PC-9 (cell line): ENCODE data around the gene TUBGCP2. TPM values are rescaled to one million over a fixed set of nuclear protein-coding genes. Genes with fewer than 3 reads are reported as not detected.

Experiments used
- BruUV-seq: library from RNA; stranded (reverse); fragments of 400-500 nt; replicated peaks from 2 replicates; lab custom pipeline; 2021; lab: Mats Ljungman, UMichigan
- CTCF ChIA-PET: fragments of 300-600 bp; sonication (Branson Sonifier 250); formaldehyde crosslinking; loops from one replicate; lab custom pipeline; 2022; ENCODE audit warnings: antibody characterized with exemption; lab: Charles Lee
- POLR2A ChIA-PET: fragments of 300-600 bp; sonication (Branson Sonifier 250); formaldehyde crosslinking; loops from one replicate; lab custom pipeline; 2022; ENCODE audit warnings: antibody characterized with exemption; ENCODE audit not compliant: unreplicated experiment; lab: Charles Lee
- DNase-seq, 2 experiments: peaks; one replicate each; pipeline versions ENCODE4 v3.0.0 to v3.0.0-alpha.2; 2015 to 2022; ENCODE audit warnings: mixed read lengths in 1 of 2
- H2AFZ ChIP-seq: fragments of 200-600 bp; sonication (generic); 2 replicates; pipeline ENCODE4 v1.8.1; 2017; ENCODE audit warnings: antibody characterized with exemption
- H3F3A ChIP-seq: fragments of 200-600 bp; sonication (generic); 2 replicates; pipeline ENCODE4 v1.8.1; 2017; ENCODE audit warnings: antibody characterized with exemption, mild to moderate bottlenecking, low read depth; ENCODE audit not compliant: insufficient read depth
- H3K27ac ChIP-seq: fragments of 200-600 bp; sonication (generic); 2 replicates; pipeline ENCODE4 v1.6.1; 2016; ENCODE audit warnings: mixed run types
- H3K27me3 ChIP-seq: fragments of 200-600 bp; sonication (generic); 2 replicates; pipeline ENCODE4 v1.6.1; 2016; ENCODE audit warnings: low read depth, mixed run types; ENCODE audit not compliant: insufficient read depth
- H3K36me3 ChIP-seq: fragments of 200-600 bp; sonication (generic); 2 replicates; pipeline ENCODE4 v1.6.1; 2016; ENCODE audit warnings: low read depth, mixed run types
- H3K4me1 ChIP-seq: fragments of 200-600 bp; sonication (generic); replicated peaks from 2 replicates; pipeline ENCODE4 v1.6.1; 2016; ENCODE audit warnings: mixed run types; ENCODE audit not compliant: insufficient read depth
- H3K4me2 ChIP-seq: fragments of 200-600 bp; sonication (generic); 2 replicates; pipeline ENCODE4 v1.6.1; 2017; ENCODE audit warnings: mixed run types
- H3K4me3 ChIP-seq: fragments of 200-600 bp; sonication (generic); 2 replicates; pipeline ENCODE4 v1.6.1; 2016; ENCODE audit warnings: mixed run types
- H3K79me2 ChIP-seq: fragments of 200-600 bp; sonication (generic); 2 replicates; pipeline ENCODE4 v1.6.1; 2017; ENCODE audit warnings: low read depth, mixed run types
- H3K9me2 ChIP-seq: fragments of 200-600 bp; sonication (generic); 2 replicates; pipeline ENCODE4 v1.8.1; 2017; ENCODE audit warnings: mild to moderate bottlenecking; ENCODE audit not compliant: insufficient read depth
- H3K9me3 ChIP-seq: fragments of 200-600 bp; sonication (generic); 2 replicates; pipeline ENCODE4 v1.8.1; 2016; ENCODE audit warnings: low read depth; ENCODE audit not compliant: insufficient read depth
- H4K20me1 ChIP-seq: fragments of 200-600 bp; sonication (generic); 2 replicates; pipeline ENCODE4 v1.8.1; 2017; ENCODE audit not compliant: insufficient read depth
- EZH2 ChIP-seq: fragments of 200-600 bp; sonication (generic); IDR thresholded peaks from 2 replicates; pipeline ENCODE4 v1.8.0; 2017; ENCODE audit warnings: antibody characterized with exemption, low read depth
- intact Hi-C: fragments of 100-400 bp; cut with micrococcal nuclease; formaldehyde crosslinking; loops from one replicate; pipeline ENCODE4 v1.10.0; 2022; ENCODE audit not compliant: unreplicated experiment
- total RNA-seq: library from RNA; stranded (reverse); gene quantifications from 2 replicates; pipeline ENCODE4 v1.2.3, GENCODE V29; 2021
- TF ChIP-seq, protein P1 (sequence below): fragments of 200-600 bp; sonication (generic); conservative IDR thresholded peaks from 2 replicates; pipeline ENCODE4 v1.6.1; 2017; ENCODE audit warnings: mixed run types, antibody characterized with exemption, mild to moderate bottlenecking, moderate library complexity

TUBGCP2 gene
- total RNA-seq, 1 experiment from 2014 or later: 52.8 TPM

DNA sequence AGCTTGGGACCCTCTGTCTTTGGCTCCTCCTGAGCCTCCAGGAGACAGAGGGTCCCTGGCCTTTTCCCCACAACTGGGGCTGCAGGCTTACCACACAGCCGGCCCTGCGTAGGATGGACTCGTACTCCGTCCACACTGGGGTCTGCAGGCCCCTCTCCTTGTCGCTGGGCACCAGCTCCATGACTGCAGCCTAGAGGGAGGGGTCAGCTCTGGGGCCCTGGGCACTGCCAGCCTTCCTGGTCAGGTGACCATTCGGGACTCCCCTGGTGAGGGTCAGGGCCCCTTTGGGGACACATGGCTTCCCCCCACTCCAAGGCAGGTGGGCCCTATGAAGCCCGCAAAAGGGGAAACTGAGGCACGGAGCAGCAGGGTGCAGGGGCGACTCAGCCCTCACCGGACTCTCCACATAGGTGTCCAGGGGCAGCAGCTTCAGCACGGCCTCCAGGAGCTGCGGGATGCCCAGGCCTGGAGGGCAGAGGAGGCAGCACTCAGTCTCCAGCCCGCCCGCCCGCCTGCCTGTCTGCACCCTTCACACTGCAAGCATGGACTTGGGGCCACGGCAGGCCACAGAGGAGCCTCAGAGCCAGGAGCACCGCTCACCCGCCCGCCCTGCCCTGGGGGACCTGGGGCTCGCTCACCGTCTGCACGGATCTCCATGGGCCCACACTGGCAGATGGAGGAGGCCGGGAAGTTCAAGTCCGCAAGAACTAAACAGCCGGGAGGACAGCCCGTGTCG, 48.0 kb upstream of the TUBGCP2 start:
- Histone ChIP-seq H3K4me3 (peak overlapping the region; percentile 63), H3K9me2 (no peaks in the 10 kb centered on the region), H3K4me2 (peak overlapping the region; percentile 82), H3K27ac (no peak overlapping the region), H4K20me1 (no peaks in the 10 kb centered on the region), H3K36me3 (no peaks in the 10 kb centered on the region), H3F3A (no peaks in the 10 kb centered on the region), H2AFZ (peak overlapping the region; percentile 82), H3K27me3 (no peaks in the 10 kb centered on the region), H3K9me3 (no peaks in the 10 kb centered on the region), H3K4me1 (no peaks in the 10 kb centered on the region), H3K79me2 (no peaks in the 10 kb centered on the region)
- ChIA-PET CTCF (no interaction called here), POLR2A (no interaction called here)
- DNase-seq: no peak
- no peak for TF ChIP-seq EZH2
- TF ChIP-seq, protein P1, sequence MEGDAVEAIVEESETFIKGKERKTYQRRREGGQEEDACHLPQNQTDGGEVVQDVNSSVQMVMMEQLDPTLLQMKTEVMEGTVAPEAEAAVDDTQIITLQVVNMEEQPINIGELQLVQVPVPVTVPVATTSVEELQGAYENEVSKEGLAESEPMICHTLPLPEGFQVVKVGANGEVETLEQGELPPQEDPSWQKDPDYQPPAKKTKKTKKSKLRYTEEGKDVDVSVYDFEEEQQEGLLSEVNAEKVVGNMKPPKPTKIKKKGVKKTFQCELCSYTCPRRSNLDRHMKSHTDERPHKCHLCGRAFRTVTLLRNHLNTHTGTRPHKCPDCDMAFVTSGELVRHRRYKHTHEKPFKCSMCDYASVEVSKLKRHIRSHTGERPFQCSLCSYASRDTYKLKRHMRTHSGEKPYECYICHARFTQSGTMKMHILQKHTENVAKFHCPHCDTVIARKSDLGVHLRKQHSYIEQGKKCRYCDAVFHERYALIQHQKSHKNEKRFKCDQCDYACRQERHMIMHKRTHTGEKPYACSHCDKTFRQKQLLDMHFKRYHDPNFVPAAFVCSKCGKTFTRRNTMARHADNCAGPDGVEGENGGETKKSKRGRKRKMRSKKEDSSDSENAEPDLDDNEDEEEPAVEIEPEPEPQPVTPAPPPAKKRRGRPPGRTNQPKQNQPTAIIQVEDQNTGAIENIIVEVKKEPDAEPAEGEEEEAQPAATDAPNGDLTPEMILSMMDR: no peak
- TSS peak; percentile 20 for BruUV-seq
- intact Hi-C loops: no loop called here

DNA sequence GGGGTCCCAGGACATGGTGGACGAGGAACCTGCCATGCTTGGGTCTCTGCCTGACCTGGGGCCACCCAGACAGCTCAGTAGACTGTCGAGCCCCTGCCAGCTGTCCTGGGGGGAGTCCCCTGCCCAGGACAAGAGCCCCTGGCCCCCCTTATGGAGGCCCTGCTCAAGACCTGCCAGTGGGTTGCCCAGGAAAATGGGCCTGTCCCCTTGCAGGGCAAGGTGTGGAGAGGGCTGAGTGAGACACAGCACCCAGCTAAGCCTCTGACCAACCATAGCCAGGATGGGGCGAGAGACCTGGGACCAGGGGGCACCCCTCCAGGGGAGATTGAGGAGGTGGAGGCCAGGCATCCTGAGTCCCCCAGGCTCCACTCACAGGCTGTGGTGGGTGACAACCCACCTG, 47.3 kb upstream of the TUBGCP2 start:
- TF ChIP-seq, protein P1: no peak
- TF ChIP-seq EZH2: no peak
- H3K9me3 ChIP-seq: no peaks in the 10 kb centered on the region
- CTCF ChIA-PET: no interaction called here
- BruUV-seq: no TSS peak
- H3K27ac ChIP-seq: no peak overlapping the region
- intact Hi-C loops: no loop called here
- no peaks in the 10 kb centered on the region for H3K79me2 ChIP-seq
- no peaks in the 10 kb centered on the region for H3K36me3 ChIP-seq
- no peak overlapping the region for H3K4me3 ChIP-seq
- POLR2A ChIA-PET: no interaction called here
- no peak for DNase-seq
- no peaks in the 10 kb centered on the region for H4K20me1 ChIP-seq
- H3K27me3 ChIP-seq: no peaks in the 10 kb centered on the region
- no peaks in the 10 kb centered on the region for H3K9me2 ChIP-seq
- H3K4me1 ChIP-seq: no peaks in the 10 kb centered on the region
- 0 out of 2 replicates have a peak overlapping the region, but pooled peaks have one; percentile 82 for H3K4me2 ChIP-seq
- H2AFZ ChIP-seq: no peak overlapping the region
- H3F3A ChIP-seq: no peaks in the 10 kb centered on the region

DNA sequence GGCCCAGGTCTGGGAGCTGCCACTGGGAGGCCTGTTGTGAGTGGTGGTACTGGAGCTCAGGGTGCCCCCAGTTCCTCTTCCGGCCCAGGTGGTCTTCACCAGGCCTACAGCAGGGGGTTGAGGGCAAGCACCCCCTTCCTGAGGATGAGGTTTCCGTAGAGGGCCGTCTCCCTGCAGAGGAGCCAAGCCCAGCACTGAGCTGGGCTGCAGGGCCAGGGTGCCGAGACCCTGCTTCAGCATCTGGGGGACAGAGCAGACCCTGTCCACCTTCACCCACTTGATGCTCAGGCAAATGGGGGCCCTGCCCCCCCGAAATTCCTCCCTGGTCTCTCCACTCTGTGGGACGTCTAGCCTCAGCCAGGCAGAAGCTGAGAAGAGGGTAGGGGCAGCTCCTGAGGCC, 46.6 kb upstream of the TUBGCP2 start:
- no TSS peak for BruUV-seq
- Histone ChIP-seq H4K20me1 (no peaks in the 10 kb centered on the region), H3K4me1 (no peaks in the 10 kb centered on the region), H3K79me2 (no peaks in the 10 kb centered on the region), H3F3A (no peaks in the 10 kb centered on the region), H3K36me3 (no peaks in the 10 kb centered on the region), H3K9me2 (no peaks in the 10 kb centered on the region), H3K4me2 (no peak overlapping the region), H3K27me3 (no peaks in the 10 kb centered on the region), H2AFZ (no peak overlapping the region), H3K4me3 (no peak overlapping the region), H3K9me3 (no peaks in the 10 kb centered on the region), H3K27ac (no peak overlapping the region)
- TF ChIP-seq EZH2: no peak
- TF ChIP-seq, protein P1: no peak
- intact Hi-C loops: no loop called here
- CTCF ChIA-PET: no interaction called here
- POLR2A ChIA-PET: no interaction called here
- no peak for DNase-seq
